Fibroblast of the aortic adventitia (primary cell): Measurements from ENCODE around the gene TRIM36. TPM values are rescaled to one million over a fixed set of nuclear protein-coding genes. Genes with fewer than 3 reads are reported as not detected.

Source experiments
- DNase-seq: peaks from one replicate; pipeline ENCODE4 v3.0.0-alpha.2; 2010; ENCODE audit warnings: low read depth
- H3K4me3 ChIP-seq: 2 replicates; pipeline ENCODE4 v1.5.1; 2011; ENCODE audit warnings: low read depth, mild to moderate bottlenecking, control low read depth, low read length, moderate library complexity
- CTCF ChIP-seq: IDR thresholded peaks from 2 replicates; pipeline ENCODE4 v1.5.1; 2011; ENCODE audit warnings: mild to moderate bottlenecking, low read length, control low read depth, inconsistent platforms; ENCODE audit not compliant: insufficient read depth
- total RNA-seq: library from RNA; depleted of rRNA; stranded (reverse); fragments of >200 nt; gene quantifications from 2 replicates; pipeline ENCODE4 v1.2.3, GENCODE V29; 2012; ENCODE audit warnings: low replicate concordance

Gene TRIM36
- total RNA-seq, 1 donor, result 0.36 TPM

GRCh38 chr5:115147052-115147451 is 22.7 kb downstream of the TRIM36 start:
- no peak for TF ChIP-seq CTCF
- DNase-seq, result no peak
- H3K4me3 ChIP-seq, result no peak overlapping the region

- TF ChIP-seq CTCF, result no peak
- no peak for DNase-seq
- H3K4me3 ChIP-seq, result no peak overlapping the region
Observed at GRCh38 chr5:115136294-115136693, 33.4 kb downstream of the TRIM36 start.

DNA sequence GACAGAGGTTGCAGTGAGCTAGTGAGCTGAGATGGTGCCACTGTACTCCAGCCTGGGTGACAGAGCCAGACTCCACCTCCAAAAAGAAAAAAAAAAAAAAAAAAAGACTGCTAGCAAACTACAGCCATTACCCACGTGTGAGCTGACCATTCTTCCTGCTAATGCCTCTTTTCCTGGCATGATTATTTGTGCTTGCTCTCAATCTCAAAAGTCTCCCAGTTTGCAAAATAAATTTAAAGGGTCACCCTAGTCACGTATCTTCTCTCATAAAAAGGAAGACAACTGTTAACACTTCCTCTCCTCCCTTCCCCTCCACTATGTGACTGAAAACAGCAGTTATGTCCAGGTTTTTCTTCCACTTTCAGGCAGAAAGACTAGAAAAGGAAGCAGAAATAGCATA is 37.2 kb downstream of the TRIM36 start:
- TF ChIP-seq CTCF, result no peak
- no peak overlapping the region for H3K4me3 ChIP-seq
- DNase-seq, result no peak

DNA sequence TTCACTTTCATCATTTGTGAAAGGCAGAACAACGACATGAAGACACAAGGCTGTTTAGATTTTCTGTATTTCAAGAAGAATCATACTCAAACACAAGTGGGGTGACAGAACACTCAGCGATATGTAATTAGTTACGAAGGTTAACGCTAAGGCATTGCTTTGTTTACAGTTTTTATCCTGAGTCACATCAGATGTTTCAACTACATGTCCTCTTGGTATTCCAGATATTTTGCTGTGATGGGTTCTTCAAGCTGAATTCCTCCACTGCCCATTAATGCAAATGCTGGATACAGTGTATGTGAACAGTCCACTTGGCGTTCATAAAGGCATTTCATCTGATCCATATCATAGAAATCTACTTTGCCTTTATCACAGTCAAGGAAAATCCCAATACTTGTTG is 43.4 kb downstream of the TRIM36 start:
- H3K4me3 ChIP-seq, result no peak overlapping the region
- TF ChIP-seq CTCF, result no peak
- no peak for DNase-seq

- DNase-seq, result no peak
- no peak for TF ChIP-seq CTCF
- H3K4me3 ChIP-seq, result no peak overlapping the region
Observed at GRCh38 chr5:115124741-115125140, 45.0 kb downstream of the TRIM36 start.

DNA sequence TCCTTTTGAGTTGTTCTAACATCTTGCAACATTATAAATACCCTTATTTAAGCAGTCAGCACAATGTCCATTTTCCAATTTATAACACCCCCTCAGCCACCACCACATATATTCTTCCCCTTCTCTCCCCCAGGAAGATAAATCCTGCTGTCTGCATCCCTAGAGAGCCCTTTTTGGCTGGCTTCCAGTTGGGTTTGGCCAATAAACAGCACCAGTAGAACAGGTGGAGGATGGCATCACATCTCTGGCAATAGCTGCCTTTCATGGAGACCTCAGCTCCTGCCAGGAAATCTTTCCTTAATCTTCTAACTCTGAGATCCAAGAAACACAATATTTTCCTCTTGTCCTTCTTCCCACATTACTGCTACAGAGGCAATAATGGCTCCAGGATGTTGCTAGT is 53.7 kb downstream of the TRIM36 start:
- DNase-seq, result no peak
- TF ChIP-seq CTCF, result no peak
- no peak overlapping the region for H3K4me3 ChIP-seq

GRCh38 chr5:115109840-115110239 is 59.9 kb downstream of the TRIM36 start:
- no peak for DNase-seq
- H3K4me3 ChIP-seq, result no peak overlapping the region
- TF ChIP-seq CTCF, result no peak
